ENCODE results near the gene LILRB1.

The LILRB1 gene

DNA sequence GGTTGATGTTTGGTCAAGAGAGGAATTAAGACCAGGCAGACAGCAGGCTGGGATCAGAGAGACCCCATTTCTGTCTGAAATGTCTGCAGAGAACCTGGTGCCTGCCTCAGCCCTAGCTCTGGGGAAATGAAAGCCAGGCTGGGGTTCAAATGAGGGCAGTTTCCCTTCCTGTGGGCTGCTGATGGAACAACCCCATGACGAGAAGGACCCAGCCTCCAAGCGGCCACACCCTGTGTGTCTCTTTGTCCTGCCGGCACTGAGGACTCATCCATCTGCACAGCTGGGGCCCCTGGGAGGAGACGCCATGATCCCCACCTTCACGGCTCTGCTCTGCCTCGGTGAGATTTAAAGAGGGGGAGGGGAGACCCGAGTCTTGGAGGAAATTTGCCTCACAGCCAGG is 32.4 kb downstream of the LILRB1 start, which contains the start of gene LILRB4:
TSS of gene LILRB4 (plus strand) at position 256 of the 400 bp plus-strand sequence. CDS start at position 305, 49 bp downstream.
- Histone ChIP-seq H3K27me3 (ENCODE audit: insufficient read depth, poor library complexity, severe bottlenecking) (peaks cover 3% of the 10 kb centered on the region), H3K4me3 (replicated peaks; ENCODE audit: insufficient read depth, low read length) (peak within 1 kb of the TSS; percentile 25), H3K27ac (replicated peaks) (no peak within 1 kb of the TSS)
- peak in 1 of 2 experiments; percentile 63 for DNase-seq (ENCODE audit: low read depth in 1 of 2, low spot score in 1 of 2)
- TF ChIP-seq GABPA (IDR thresholded peaks at IDR 0.05; ENCODE audit: low read depth) (no peak), SPI1 (IDR thresholded peaks at IDR 0.05; ENCODE audit: borderline replicate concordance, low read depth) (no peak)
- TF ChIP-seq, protein P1, sequence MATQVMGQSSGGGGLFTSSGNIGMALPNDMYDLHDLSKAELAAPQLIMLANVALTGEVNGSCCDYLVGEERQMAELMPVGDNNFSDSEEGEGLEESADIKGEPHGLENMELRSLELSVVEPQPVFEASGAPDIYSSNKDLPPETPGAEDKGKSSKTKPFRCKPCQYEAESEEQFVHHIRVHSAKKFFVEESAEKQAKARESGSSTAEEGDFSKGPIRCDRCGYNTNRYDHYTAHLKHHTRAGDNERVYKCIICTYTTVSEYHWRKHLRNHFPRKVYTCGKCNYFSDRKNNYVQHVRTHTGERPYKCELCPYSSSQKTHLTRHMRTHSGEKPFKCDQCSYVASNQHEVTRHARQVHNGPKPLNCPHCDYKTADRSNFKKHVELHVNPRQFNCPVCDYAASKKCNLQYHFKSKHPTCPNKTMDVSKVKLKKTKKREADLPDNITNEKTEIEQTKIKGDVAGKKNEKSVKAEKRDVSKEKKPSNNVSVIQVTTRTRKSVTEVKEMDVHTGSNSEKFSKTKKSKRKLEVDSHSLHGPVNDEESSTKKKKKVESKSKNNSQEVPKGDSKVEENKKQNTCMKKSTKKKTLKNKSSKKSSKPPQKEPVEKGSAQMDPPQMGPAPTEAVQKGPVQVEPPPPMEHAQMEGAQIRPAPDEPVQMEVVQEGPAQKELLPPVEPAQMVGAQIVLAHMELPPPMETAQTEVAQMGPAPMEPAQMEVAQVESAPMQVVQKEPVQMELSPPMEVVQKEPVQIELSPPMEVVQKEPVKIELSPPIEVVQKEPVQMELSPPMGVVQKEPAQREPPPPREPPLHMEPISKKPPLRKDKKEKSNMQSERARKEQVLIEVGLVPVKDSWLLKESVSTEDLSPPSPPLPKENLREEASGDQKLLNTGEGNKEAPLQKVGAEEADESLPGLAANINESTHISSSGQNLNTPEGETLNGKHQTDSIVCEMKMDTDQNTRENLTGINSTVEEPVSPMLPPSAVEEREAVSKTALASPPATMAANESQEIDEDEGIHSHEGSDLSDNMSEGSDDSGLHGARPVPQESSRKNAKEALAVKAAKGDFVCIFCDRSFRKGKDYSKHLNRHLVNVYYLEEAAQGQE (IDR thresholded peaks at IDR 0.05; ENCODE audit: insufficient replicate concordance, low read depth), result no peak
- TF ChIP-seq, protein P2, sequence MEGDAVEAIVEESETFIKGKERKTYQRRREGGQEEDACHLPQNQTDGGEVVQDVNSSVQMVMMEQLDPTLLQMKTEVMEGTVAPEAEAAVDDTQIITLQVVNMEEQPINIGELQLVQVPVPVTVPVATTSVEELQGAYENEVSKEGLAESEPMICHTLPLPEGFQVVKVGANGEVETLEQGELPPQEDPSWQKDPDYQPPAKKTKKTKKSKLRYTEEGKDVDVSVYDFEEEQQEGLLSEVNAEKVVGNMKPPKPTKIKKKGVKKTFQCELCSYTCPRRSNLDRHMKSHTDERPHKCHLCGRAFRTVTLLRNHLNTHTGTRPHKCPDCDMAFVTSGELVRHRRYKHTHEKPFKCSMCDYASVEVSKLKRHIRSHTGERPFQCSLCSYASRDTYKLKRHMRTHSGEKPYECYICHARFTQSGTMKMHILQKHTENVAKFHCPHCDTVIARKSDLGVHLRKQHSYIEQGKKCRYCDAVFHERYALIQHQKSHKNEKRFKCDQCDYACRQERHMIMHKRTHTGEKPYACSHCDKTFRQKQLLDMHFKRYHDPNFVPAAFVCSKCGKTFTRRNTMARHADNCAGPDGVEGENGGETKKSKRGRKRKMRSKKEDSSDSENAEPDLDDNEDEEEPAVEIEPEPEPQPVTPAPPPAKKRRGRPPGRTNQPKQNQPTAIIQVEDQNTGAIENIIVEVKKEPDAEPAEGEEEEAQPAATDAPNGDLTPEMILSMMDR (IDR thresholded peaks at IDR 0.05; ENCODE audit: insufficient read depth, low read length), result no peak

- H3K4me3 ChIP-seq (replicated peaks; ENCODE audit: insufficient read depth, low read length), result no peak overlapping the region
- peaks cover 3% of the 10 kb centered on the region for H3K27me3 ChIP-seq (ENCODE audit: insufficient read depth, poor library complexity, severe bottlenecking)
- DNase-seq (ENCODE audit: low read depth in 1 of 2, low spot score in 1 of 2), result no peak
- H3K27ac ChIP-seq (replicated peaks), result no peak overlapping the region
- no peak for TF ChIP-seq GABPA (IDR thresholded peaks at IDR 0.05; ENCODE audit: low read depth)
- TF ChIP-seq, protein P1 (IDR thresholded peaks at IDR 0.05; ENCODE audit: insufficient replicate concordance, low read depth), result no peak
- TF ChIP-seq SPI1 (IDR thresholded peaks at IDR 0.05; ENCODE audit: borderline replicate concordance, low read depth), result no peak
- TF ChIP-seq POLR2AphosphoS5 (IDR thresholded peaks at IDR 0.05; ENCODE audit: low read depth), result no peak
- TF ChIP-seq, protein P2 (IDR thresholded peaks at IDR 0.05; ENCODE audit: insufficient read depth, low read length), result no peak
Measured at GRCh38 chr19:54665530-54665929, 35.2 kb downstream of the LILRB1 start.

DNA sequence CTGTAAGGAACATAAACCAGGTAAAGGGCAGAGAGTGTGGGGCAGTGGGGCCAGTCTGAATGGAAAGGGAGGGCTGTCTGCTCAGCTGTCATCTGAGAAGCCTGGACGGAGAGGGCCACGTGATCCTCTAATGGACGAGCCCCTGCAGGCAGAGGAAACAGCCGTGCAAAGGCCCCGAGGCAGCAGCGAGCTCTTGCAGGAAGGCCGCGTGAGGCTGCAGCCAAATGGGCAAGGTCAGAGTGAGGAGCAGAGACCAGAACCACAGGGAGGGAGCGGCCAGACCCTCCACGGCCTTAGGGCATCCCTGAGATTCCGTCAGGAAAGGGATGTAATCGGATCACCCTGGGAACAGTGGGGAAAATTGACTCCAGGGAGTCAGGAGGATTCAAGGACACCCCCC is 36.9 kb downstream of the LILRB1 start:
- TF ChIP-seq GABPA (IDR thresholded peaks at IDR 0.05; ENCODE audit: low read depth) (no peak), POLR2AphosphoS5 (IDR thresholded peaks at IDR 0.05; ENCODE audit: low read depth) (no peak), SPI1 (IDR thresholded peaks at IDR 0.05; ENCODE audit: borderline replicate concordance, low read depth) (no peak)
- TF ChIP-seq, protein P1 (IDR thresholded peaks at IDR 0.05; ENCODE audit: insufficient replicate concordance, low read depth), result no peak
- TF ChIP-seq, protein P2 (IDR thresholded peaks at IDR 0.05; ENCODE audit: insufficient read depth, low read length), result no peak

More for the DNA sequence above, 36.9 kb downstream of the LILRB1 start:
- Histone ChIP-seq H3K27me3 (ENCODE audit: insufficient read depth, poor library complexity, severe bottlenecking) (peaks cover 5% of the 10 kb centered on the region), H3K27ac (replicated peaks) (no peak overlapping the region), H3K4me3 (replicated peaks; ENCODE audit: insufficient read depth, low read length) (no peak overlapping the region)
- DNase-seq (ENCODE audit: low read depth in 1 of 2, low spot score in 1 of 2), result no peak
